GM15510 (cell line): ENCODE data around the gene TUNAR.

Experiments
- POLR2A ChIP-seq: IDR thresholded peaks from 3 replicates; pipeline ENCODE4 v1.6.1; 2011; ENCODE audit warnings: borderline replicate concordance; ENCODE audit not compliant: insufficient read length; ENCODE audit errors: extremely low read depth

TUNAR gene

GRCh38 chr14:95889236-95889979 is 12.8 kb downstream of the TUNAR start:
- TF ChIP-seq POLR2A, result no peak

- TF ChIP-seq POLR2A, result no peak
Observed at GRCh38 chr14:95891742-95892141, 15.1 kb downstream of the TUNAR start.

GRCh38 chr14:95892142-95892541 is 15.5 kb downstream of the TUNAR start:
- no peak for TF ChIP-seq POLR2A

- no peak for TF ChIP-seq POLR2A
Observed at GRCh38 chr14:95895720-95896119, 19.1 kb downstream of the TUNAR start.

- no peak for TF ChIP-seq POLR2A
Observed at GRCh38 chr14:95896498-95897135, 20.0 kb downstream of the TUNAR start.

GRCh38 chr14:95897280-95897679 is 20.6 kb downstream of the TUNAR start:
- TF ChIP-seq POLR2A, result no peak

GRCh38 chr14:95901054-95901453 is 24.4 kb downstream of the TUNAR start:
- no peak for TF ChIP-seq POLR2A

GRCh38 chr14:95902273-95902826 is 25.7 kb downstream of the TUNAR start:
- TF ChIP-seq POLR2A, result no peak

GRCh38 chr14:95903165-95903564 is 26.5 kb downstream of the TUNAR start:
- TF ChIP-seq POLR2A, result no peak

GRCh38 chr14:95903616-95904107 is 27.0 kb downstream of the TUNAR start:
- no peak for TF ChIP-seq POLR2A

- no peak for TF ChIP-seq POLR2A
Observed at GRCh38 chr14:95906591-95906990, 30.0 kb downstream of the TUNAR start.

GRCh38 chr14:95910628-95911027 is 34.0 kb downstream of the TUNAR start:
- no peak for TF ChIP-seq POLR2A

GRCh38 chr14:95911456-95911855 is 34.8 kb downstream of the TUNAR start:
- TF ChIP-seq POLR2A, result no peak

GRCh38 chr14:95915330-95915729 is 38.7 kb downstream of the TUNAR start:
- TF ChIP-seq POLR2A, result no peak

GRCh38 chr14:95918466-95918865 is 41.8 kb downstream of the TUNAR start:
- TF ChIP-seq POLR2A, result no peak

- no peak for TF ChIP-seq POLR2A
Observed at GRCh38 chr14:95920769-95921438, 44.3 kb downstream of the TUNAR start.

GRCh38 chr14:95922080-95922479 is 45.4 kb downstream of the TUNAR start:
- TF ChIP-seq POLR2A, result no peak
